Gastroesophageal sphincter (tissue), 4 donors: Measurements from ENCODE around the gene METTL4. TPM values are rescaled to one million over a fixed set of nuclear protein-coding genes. Genes with fewer than 3 reads are reported as not detected.

Experiments used
- ATAC-seq: fragments of 150-250 bp; one replicate; pipeline ENCODE4 v1.9.1; 2016; ENCODE audit warnings: mild to moderate bottlenecking, moderate library complexity
- H3K27ac ChIP-seq, 4 donors: fragments of 200-600 bp; sonication (generic) in 3 of 4; 1 replicate in 3 of 4; 2 replicates in 1 of 4; pipeline ENCODE4 v1.5.1; 2016 to 2019
- H3K27me3 ChIP-seq: fragments of 200-600 bp; sonication (generic); one replicate; pipeline ENCODE4 v1.5.1; 2019
- H3K36me3 ChIP-seq, 2 donors: fragments of 200-600 bp; sonication (generic); one replicate each; pipeline ENCODE4 v1.5.1; 2019; ENCODE audit warnings: control low read depth in 1 of 2
- H3K4me1 ChIP-seq, 3 donors: fragments of 200-600 bp; sonication (generic); 1 replicate in 2 of 3; 2 replicates in 1 of 3; pipeline ENCODE4 v1.5.1; 2016 to 2019; ENCODE audit warnings: control low read depth in 2 of 3
- H3K4me3 ChIP-seq, 2 donors: fragments of 200-600 bp; sonication (generic); one replicate each; pipeline ENCODE4 v1.5.1; 2019; ENCODE audit warnings: mild to moderate bottlenecking in 1 of 2, moderate library complexity in 1 of 2
- H3K9me3 ChIP-seq, 3 donors: fragments of 200-600 bp; sonication (generic); one replicate each; pipeline ENCODE4 v1.5.1; 2017 to 2019; ENCODE audit warnings: control low read depth in 2 of 3
- CTCF ChIP-seq, 4 experiments: fragments of 200-600 bp in 2 of 4; fragments of 450-650 bp in 2 of 4; sonication (generic) in 1 of 4; IDR thresholded peaks; one replicate each; pipeline ENCODE4 v1.5.1; 2017 to 2019; ENCODE audit warnings: antibody characterized with exemption in 4 of 4, mild to moderate bottlenecking in 2 of 4, moderate library complexity in 2 of 4
- EP300 ChIP-seq: sonication (generic); formaldehyde crosslinking; IDR thresholded peaks from one replicate; pipeline ENCODE4 v1.6.1; 2017; ENCODE audit warnings: antibody characterized with exemption, mild to moderate bottlenecking
- POLR2A ChIP-seq, 2 donors: fragments of 450-650 bp; IDR thresholded peaks; one replicate each; pipeline ENCODE4 v1.6.1; 2017; ENCODE audit warnings: antibody characterized with exemption in 2 of 2, mild to moderate bottlenecking in 2 of 2, moderate library complexity in 1 of 2
- POLR2AphosphoS5 ChIP-seq: sonication (generic); formaldehyde crosslinking; IDR thresholded peaks from one replicate; pipeline ENCODE4 v1.6.1; 2017; ENCODE audit warnings: antibody characterized with exemption
- WGBS, 2 donors: methylation state at CpG; one replicate each; pipeline ENCODE4 v1.1.5; 2018; ENCODE audit warnings: low coverage in 1 of 2; 5-methylcytosine and 5-hydroxymethylcytosine counted together
- small RNA-seq, 4 donors: library from RNA; depleted of rRNA; stranded (forward); fragments of <200 nt; gene quantifications; one replicate each; pipeline ENCODE3, GENCODE V24; 2016
- total RNA-seq, 4 donors: library from RNA; depleted of rRNA; stranded (reverse); fragments of >200 nt; gene quantifications; one replicate each; pipeline ENCODE4 v1.1.0, GENCODE V29; 2016

Gene METTL4
- total RNA-seq, 4 donors from 2014 or later: 4.2 to 9.5 (median 5.4) TPM

DNA sequence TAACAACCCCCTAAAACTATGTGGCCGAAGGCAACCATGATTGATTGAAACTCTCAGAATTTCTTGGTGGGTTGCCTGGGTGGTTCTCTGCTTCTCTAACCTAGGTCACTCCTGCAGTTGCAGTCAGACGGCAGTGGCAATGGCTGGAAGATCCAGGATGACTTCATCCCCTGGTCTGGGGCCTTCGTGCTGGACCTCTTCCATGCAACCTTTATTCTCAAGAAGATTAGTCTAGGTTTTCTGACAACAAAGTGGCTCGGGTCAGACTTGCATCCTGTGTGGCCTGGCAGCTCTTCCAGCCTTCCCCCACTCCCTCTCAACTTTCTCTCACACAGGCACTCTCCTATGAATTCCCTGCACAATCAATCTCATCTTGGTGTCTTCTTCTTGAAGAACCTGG, 76.4 kb downstream of the METTL4 start:
- Histone ChIP-seq H3K27ac (no peak overlapping the region), H3K4me1 (no peaks in the 10 kb centered on the region), H3K4me3 (no peak overlapping the region), H3K9me3 (no peaks in the 10 kb centered on the region), H3K27me3 (no peaks in the 10 kb centered on the region), H3K36me3 (no peaks in the 10 kb centered on the region)
- TF ChIP-seq POLR2AphosphoS5: no peak
- no peak for TF ChIP-seq EP300
- no peak for TF ChIP-seq CTCF (IDR thresholded peaks at IDR 0.05)
- TF ChIP-seq POLR2A (IDR thresholded peaks at IDR 0.05): no peak
- ATAC-seq: no peak
- WGBS, 2 donors: 20 to 31% methylated on average over 2 to 3 of the region's 4 CpGs

Small RNAs within 50 kb of the gene (small RNA-seq; reads per million reads assigned to genes)
- 0 reads per million in 4 donors for gene RF00019
- gene RF01233: 0 reads per million in 4 donors

Other genes starting within 250 kb of the METTL4 start
- gene NDC80, start 52 bp upstream of the METTL4 start, total RNA-seq: under 1 TPM in 3 of 4 donors, not detected in 1; 0.31 to 0.77 (median 0.54) TPM
- gene SMCHD1, start 84.2 kb upstream of the METTL4 start, total RNA-seq: 10 to 100 TPM; 49.8 to 85.6 (median 68.0) TPM